ENCODE measurements around the gene DFFB.

Gene DFFB

DNA sequence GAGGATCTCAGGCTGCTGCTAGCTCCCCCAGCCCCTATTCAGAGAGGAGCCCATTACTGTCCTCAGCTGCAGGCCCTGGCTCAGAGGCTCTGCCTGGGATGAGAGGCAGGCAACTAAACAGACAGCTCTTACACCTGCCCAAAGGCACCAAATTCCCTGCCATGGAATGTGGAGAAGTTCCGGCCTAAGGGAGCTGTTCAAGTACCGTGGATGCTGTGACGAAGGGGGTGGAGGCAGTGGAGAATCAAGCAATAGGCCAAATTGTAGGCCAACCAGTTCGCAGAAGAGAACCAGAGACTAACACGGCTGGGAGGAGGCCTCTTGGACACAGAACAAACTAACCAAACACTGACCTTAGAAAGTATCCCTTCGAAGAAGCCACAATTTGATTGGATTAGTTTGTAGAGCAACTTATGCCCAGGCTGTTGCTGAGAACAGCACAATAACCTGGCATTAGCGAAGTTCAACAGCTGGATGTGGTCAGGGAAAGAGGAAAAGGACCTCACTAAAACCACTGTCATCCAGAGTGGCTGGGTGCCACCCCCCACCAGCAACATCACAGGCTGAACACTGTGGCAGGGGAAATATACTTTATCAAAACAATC, 39.2 kb downstream of the DFFB start:
- no peak for DNase-seq (ENCODE audit: low read depth in 2 of 2)

DNA sequence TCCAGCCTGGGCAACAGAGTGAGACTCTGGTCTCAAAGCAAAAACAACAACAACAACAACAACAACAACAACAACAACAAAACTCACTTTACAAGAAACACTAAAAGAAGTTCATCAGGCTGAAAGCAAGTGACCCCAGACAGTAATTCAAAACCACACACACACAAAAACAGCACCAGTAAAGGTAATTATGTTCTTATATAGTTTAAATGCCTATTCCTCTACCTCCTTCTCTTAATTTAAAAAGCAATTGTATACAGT, 41.1 kb downstream of the DFFB start:
- DNase-seq (ENCODE audit: low read depth in 2 of 2), result no peak

DNA sequence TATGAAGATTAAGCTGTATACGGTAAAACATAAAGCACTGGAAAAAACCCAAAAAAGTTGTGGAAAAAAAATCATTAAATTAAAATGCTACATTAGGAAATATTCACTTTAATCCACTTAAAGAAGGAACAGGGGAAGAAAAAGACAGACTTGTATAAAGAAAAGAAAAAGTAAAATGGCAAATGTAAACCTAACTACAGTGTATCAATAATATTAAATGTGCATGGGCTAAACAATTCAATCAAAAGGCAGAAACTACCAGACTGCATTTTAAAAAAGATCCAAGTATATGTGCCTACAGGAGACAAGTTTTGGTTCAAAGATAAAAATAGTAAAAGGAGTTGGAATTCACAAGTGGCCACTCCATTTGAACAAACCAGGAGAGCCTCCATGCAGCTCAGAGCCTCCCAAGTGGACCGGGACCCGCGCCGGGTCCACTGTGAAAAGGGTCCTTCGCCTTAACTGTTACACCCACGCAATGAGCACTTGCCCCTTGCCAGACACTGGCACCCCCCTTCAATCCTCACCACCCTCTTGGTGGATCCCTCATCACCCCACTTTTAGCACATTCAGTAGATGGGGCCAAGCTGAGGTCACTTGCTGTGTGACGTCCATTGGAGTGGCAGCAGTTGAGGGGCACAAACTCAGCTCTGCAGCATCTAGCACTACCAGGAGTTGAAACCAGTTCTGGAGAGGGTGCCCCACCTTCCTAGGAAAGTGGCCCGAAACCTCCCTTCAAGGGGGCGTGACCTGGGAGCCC, 41.9 kb downstream of the DFFB start:
- DNase-seq (ENCODE audit: low read depth in 2 of 2), result no peak

DNA sequence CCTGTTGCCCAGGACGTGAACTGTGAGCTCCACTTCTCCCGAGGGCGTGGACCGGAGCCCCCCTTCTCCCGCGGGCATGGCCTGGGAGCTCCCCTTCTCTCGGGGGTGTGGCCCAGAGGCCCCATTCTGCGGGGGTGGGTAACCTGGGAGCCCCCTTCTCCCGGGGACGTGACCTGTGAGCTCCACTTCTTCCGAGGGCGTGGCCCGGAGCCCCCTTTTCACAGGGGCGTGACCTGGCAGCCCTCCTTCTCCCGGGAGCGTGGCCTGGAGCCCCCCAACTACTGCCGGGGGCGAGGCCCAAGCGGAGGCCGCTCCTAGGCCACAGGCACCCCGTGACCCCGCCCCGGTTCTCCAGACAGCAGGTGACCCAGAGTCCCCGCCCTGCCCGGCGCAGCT, 42.5 kb downstream of the DFFB start:
- DNase-seq (ENCODE audit: low read depth in 2 of 2), result no peak

DNA sequence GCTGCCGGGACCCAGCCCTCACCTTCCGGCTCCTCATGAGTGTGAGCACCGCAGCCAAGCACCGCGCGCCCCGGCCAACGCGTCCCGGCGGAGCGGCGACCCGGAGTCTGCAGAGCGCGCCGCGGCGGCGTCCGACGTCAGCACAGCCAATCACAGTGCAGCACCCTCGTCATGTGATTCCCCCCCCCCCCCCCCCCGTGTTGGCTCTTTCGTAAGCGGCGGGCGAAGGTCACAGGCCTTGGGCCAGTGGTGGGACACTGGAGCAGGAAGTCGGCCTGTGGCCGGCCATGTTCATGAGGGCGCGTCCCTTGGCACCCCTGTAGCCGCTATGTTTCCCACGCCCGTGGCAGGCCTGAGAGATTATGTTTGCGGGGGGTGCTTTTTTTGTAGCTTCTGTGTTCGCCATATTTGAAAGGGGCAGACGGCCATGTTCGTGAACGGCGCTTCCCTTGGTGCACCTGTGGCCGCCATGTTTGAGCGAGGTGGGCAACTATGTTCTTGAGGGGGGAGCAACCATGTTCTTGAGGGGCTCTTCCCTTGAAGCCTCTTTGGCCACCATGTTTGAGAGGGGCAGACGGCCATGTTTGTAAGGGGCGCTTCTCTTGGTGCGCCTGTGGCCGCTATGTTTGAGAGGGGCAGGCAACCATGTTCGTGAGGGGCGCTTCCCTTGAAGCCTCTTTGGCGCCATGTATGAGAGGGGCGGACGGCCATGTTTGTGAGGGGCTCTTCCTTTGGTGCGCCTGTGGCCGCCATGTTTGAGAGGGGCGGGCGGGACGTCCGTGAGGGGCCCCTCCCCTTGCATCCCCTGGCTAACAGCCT, 43.1 kb downstream of the DFFB start, which contains the start of gene C1orf174:
TSS of gene C1orf174 (minus strand) at position 123 of the 819 bp plus-strand sequence. CDS start at position 37, 86 bp downstream.
- DNase-seq (ENCODE audit: low read depth in 2 of 2), result peak; percentile 82 to 90

DNA sequence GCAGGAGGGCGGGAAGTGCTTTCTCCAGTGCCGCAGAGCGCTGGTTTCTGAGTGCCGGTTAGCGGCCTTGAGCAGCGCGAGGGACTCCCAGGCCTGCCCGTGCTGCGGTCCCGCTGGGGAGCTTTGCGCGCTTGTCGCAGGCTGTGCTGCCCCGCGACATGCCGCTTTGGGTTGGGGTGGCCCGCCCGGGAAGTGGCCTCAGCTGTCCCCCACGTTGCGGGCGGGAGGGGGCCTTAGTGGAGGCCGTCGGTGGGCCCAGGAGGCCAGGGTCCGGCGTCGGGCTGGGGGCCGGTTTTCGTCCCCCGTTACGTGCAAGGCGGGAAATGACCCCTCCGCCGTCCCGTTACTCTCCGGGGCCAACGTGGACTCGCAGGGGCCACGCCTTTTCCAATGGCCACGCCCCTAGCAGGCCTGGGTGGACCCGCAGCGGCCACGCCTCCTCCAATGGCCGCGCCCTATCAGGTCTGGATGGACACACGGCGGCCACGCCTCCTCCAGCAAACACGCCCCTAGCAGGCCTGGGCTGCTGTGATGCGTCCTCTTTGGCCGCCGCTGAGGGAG, 43.8 kb downstream of the DFFB start:
- DNase-seq (ENCODE audit: low read depth in 2 of 2), result peak; percentile 31 to 67

DNA sequence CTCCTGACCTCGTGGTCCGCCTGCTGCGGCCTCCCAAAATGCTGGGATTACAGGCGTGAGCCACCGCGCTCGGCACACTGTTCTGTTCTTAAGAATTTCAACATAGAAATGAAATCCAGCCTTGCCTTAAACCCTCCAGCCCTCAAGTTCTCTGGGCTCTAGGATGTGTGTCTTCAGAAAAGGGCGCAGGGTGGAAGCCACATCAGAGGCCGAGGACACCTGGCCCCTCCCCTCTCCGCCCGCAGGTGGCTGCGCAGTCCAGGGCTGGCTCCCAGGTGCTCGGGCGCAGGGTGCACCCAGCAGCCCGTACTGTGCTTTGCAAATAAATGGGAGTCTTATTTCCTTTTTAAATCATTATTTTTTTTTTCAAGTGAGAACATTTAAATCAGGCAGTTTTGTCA, 44.8 kb downstream of the DFFB start:
- no peak for DNase-seq (ENCODE audit: low read depth in 2 of 2)

DNA sequence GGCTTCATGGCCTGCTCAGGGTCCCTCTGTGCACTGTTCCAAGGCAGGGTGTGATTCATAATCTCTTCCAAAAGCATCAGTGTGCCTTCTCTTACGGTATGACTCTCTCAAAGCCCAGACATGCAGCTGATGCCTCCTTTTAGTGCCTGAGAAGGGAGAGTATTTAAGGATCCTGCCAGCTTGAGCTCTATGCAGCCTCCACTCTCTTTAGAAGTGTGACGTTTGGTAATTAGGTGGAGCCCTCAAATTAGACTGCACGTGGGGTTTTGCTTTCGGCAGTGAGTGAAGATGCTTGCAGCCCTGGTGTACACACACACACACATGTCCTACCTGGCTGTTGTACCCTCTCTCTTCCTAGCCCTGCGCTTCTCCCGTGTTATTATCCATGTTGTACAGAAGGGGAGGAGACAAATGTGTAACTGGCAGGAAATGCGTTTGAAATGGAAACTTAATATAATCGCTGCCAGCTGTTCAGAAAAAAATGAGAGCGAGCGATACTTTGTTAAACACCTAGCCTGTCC, 45.4 kb downstream of the DFFB start:
- DNase-seq (ENCODE audit: low read depth in 2 of 2), result no peak

DNA sequence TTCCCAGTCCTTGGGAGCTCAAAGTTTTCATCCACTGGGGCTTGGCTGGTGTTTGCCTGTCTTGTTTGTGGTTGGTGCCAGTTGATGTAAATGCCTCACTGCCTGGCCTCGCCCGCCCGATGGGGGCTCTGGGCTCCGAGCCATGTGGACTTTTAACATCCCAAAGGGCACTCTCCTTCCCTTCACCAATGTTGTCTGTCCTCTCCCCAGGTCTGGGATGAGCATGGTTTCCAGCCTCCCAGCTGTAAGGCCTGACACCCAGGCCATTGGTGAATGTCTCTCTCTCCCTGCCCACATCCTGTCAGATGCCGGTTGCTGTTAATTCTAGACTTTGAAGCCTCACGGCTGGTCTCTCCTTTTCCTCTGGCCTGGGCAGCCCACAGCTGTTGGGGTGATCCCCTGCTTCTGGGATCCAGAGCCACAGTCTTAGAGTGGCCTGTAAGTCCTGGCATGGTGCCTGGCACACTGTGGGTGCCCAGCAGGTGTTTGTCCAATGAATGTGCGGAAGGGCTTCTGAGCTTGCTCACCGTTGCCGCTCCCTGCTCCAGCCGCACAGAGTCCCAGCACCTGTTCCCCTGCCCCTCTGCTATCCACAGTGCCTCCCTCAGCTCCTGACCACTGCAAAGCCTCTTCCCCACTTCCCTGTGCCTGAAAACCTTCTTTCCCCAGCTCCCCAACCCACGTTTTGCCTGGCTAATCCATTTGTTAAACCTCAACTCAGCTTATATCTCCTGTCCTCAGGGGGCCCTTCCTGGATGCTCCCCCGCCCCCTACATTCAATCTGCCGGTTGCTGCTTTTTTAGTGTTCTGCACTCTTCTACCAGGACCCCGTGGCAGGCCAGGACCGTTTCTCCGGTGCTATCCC, 46.1 kb downstream of the DFFB start:
- no peak for DNase-seq (ENCODE audit: low read depth in 2 of 2)

DNA sequence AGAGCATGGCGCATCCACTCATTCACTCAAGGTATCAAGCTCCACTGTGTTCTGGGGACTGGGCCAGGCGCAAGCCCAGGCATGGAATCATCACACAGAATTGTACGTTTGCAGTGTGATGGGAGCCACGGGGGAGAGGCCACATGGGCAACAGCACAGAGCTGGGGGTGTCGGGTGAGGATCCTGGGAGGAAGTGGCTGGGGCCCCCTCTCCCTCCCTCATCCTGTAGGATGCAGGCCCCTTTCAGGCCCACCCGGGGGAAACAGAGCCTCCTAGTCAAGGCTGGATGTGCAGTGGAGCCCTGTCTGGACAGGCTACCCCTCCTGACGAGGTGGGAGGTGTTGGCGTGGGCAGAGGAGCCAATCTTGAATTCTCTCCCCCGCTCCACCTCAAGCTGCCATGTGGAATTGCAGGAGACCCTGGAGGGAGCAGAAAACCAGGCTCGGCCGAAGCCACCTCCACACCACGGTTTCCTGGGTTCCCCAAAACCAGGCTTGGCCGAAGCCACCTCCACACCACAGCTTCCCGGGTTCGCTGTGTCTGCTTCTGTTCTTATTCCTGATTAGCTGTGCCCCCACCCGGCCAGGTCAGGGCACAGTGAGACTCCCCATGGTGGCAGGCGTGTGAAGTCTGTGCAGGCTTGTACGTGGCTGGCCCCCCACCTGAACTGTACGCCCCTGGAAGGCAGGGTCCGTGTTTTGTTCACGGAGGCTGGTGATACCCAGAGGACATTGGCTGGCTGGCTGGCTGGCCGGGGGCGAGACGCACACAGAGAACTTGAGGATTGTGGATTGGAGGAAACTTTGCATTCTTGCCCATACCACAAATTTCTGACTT, 46.9 kb downstream of the DFFB start:
- DNase-seq (ENCODE audit: low read depth in 2 of 2), result no peak

DNA sequence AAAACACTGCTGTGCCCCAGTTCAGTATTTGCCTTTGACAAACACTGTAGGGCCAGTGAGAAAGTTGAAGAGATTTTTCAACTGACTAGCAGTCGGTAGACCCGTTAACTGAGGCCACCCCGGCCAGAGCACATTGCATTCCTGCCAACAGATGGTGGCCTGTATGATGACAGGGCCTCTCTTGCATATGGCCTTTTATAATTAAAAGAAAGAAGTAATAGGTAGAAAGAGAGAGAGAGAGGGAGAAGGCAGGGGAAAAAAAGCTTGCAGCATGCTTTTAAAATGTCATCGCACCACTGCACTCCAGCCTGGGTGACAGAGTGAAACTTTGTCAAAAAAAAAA, 47.5 kb downstream of the DFFB start:
- DNase-seq (ENCODE audit: low read depth in 2 of 2), result no peak

DNA sequence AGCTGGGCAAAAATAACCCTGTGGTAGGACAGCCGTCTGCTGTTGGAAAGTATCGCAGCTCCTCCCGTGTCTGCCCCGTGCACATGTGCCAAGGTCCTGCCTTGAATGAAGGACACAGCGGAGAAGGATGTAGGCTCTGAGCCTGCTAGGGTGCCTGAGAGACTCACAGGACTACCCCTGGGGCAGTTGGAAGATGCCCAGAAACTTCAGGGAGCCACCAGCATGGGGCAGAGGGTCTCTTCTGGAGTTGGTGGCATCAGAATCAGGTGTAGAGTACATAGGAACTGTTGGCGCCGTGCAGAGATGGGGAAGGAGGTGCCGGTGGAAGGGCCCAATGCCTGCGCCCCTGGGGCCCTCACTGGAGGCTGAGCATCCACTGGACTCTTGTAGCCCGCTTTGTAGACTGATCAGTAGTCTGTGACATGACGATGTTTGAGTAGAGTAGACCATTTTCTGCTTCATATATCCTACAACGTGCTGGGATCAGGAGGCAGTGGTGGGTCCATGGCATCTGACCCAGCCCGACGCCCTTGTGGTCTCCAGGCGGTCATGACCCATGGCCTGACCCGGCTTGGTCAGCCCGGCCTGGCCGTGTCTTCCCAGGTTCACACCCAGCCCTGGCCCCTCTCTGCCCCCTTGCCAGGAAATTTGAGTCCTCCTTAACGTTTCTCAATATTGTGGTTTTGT, 48.1 kb downstream of the DFFB start:
- no peak for DNase-seq (ENCODE audit: low read depth in 2 of 2)

DNA sequence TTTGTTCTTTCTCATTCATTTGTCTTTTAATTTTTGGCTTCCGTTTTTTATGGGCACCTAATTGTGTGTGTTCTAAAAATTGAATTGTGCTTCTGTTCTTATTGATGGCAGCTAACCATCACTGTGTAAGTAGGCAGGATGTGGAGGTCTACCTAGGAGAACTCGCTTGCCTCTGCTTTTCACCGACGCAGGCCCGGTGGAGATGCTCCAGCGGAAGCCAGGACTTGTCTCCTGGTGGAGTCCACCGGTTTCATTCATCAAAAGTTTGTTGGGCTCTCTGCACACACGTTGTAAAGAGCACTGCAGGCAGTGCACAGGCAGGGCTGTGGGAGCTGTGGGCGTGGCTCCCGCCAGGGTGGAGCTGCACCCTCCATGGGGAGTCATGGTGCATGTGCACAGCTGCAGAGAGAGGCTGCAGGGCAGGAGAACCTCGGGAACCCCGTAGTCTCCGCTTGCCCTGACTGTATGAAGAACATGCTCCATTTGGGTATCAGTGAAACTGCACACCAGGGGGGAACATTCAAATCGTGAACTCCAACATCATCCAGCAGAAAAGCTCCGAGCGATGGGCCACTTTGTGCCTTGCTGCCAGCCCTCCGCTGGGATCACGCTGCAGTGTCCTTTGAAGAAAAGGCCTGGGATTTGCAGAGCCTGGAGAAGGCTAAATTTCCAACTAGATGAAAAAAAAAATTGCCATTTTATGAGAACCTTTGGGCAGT, 48.8 kb downstream of the DFFB start:
- no peak for DNase-seq (ENCODE audit: low read depth in 2 of 2)

DNA sequence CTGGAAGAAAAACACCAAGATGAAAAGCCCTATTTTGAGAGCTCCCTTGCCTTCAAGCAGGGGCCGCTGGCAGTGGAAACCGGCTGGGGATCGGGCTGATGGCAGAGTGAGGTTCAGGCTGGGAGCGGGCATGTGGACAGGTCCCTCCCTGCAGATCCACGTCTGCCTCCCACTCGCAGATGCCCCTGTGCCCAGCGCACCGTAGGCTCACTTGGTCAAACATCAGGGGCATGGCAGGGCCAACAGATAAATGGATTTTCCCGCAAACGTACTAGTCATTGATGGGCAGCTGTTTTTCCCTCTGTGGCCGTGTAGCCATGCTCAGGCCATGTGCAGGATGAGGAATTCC, 49.4 kb downstream of the DFFB start:
- no peak for DNase-seq (ENCODE audit: low read depth in 2 of 2)

DNA sequence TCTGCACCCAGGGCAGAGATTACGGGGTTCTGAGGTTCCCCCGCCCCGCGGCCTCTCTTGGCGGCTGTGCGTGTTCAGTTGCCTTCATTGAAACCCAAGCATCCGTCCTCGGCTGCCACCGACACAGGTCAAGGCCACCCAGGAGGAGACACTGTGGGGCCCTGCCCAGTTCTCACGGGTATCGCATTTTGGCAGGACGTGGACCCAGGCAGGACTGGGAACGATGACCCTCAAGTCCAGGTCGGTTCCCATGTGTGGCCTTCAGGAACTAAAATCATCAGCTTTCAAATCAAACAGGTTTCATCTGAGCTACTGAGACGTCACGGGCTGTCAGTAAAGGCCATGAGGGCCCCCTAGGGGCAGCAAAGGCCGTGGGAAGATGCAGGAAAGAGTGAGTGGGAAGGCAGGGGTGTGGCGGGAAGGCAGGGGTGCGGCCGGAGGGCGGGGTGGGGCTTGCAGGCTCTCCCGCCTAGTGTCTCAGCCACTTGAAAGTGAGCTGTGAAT, 49.8 kb downstream of the DFFB start:
- no peak for DNase-seq (ENCODE audit: low read depth in 2 of 2)

DNA sequence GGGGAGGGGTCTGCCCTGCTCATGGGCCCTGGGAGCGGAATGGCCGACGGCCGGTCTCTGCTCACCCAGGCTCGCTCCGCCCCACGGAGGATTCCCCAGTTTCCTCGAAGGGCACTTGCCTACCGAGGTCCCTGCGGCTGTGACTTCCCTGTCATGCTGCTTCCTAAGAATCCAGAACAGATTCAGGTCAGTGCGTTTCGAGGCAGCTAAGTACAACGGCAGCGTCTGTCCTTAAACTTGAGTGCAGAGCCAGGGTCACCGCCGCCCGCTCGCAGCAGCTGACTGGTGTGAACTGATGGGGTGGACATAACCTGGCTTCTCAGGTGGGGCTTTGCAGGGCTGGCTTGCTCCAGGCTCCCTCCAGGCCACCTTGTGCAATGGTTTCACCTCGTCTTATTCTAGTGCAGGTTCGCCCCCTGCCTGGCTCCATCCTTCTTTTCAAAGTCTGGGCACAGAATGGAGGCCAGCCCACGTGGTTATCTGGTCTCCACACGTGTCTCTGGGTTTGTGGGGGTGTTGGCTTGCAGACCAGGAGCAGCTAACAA, 50.4 kb downstream of the DFFB start:
- DNase-seq (ENCODE audit: low read depth in 2 of 2), result no peak

DNA sequence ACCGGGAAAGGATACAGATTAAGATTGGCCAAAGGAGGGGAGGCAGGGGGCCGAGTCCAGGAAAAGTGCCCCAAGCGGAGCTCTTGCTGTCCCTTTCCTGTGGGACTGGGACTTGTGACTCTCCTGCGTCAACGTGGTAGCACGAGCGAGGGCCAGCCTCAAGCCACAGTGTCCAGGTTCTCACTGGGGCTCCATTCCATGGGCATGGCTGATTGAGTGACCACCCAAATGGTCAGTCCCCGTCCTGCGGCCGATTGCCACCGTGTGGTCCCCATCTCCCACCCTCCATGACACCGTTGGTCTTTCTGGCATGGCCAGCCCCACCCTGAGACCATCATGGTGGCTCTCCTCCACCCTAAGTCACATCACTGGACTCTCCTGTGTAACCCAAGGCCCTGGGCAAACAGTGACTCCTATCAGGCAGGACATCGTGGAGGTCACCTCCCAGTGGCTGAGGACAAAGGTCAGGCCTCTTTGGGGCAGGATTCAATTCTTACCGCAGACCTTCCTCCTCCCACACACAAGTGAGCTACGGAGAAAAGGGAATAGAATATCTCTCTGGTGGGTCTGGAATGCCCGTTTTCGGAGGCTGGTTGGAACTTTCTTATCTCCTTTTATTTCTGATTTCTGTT, 51.7 kb downstream of the DFFB start:
- no peak for DNase-seq (ENCODE audit: low read depth in 2 of 2)

DNA sequence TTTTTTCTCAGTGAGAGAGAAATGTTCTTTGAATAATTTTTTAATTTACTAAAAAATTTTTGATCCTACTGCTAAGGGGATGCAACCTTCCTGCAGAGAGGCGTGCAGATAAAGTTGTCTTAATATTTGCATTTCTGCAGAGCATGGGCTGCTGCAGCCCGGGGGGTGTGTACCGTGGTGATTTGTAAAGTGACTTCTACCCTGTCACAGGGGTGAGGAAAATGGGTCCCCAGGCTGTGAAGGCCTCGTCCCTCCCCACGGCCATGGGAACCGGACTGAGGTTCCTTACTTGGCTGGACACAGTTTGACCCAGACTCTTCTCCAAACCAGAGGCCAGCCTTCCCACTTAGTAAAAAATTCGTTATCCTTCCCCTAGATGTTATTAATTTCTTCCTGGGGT, 52.3 kb downstream of the DFFB start:
- no peak for DNase-seq (ENCODE audit: low read depth in 2 of 2)

All from stimulated activated CD4-positive, alpha-beta T cell treated with anti-CD3 and anti-CD28 coated beads, Interleukin-1b, Interleukin-23, amount 100 ng/mL, for 1 hour (primary cell).